HepG2 (cell line): Measurements from ENCODE around the gene CST3. TPM values are rescaled to one million over a fixed set of nuclear protein-coding genes. Genes with fewer than 3 reads are reported as not detected.

Source experiments
- CCDC6 ChIP-seq: sonication (generic); formaldehyde crosslinking; IDR thresholded peaks from 2 replicates; pipeline ENCODE4 v1.8.1; 2022; ENCODE audit warnings: mild to moderate bottlenecking, missing genetic modification reagents, moderate library complexity
- EHMT2 ChIP-seq: fragments of 200-600 bp; sonication (generic); IDR thresholded peaks from 2 replicates; pipeline ENCODE4 v1.7.0; 2017; ENCODE audit warnings: antibody characterized with exemption, low read depth, low read length, borderline replicate concordance
- FOXK1 ChIP-seq: sonication (generic); formaldehyde crosslinking; IDR thresholded peaks from 2 replicates; pipeline ENCODE4 v1.4.0; 2020; ENCODE audit warnings: low read depth, missing genetic modification reagents, borderline replicate concordance
- HNF4A ChIP-seq: sonication (generic); formaldehyde crosslinking; IDR thresholded peaks from 2 replicates; pipeline ENCODE4 v1.4.0; 2020; ENCODE audit warnings: missing genetic modification reagents
- HOXA5 ChIP-seq: sonication (generic); formaldehyde crosslinking; IDR thresholded peaks from 2 replicates; pipeline ENCODE4 v1.4.0; 2020; ENCODE audit warnings: missing genetic modification reagents
- ISL2 ChIP-seq: sonication (generic); formaldehyde crosslinking; IDR thresholded peaks from 2 replicates; pipeline ENCODE4 v1.5.0; 2020; ENCODE audit warnings: missing genetic modification reagents
- ISX ChIP-seq: sonication (generic); formaldehyde crosslinking; conservative IDR thresholded peaks from 2 replicates; pipeline ENCODE4 v1.5.0; 2020; ENCODE audit warnings: missing genetic modification reagents
- KDM5B ChIP-seq: sonication (generic); formaldehyde crosslinking; IDR thresholded peaks from 2 replicates; pipeline ENCODE4 v1.4.0; 2020; ENCODE audit warnings: missing genetic modification reagents, mild to moderate bottlenecking, borderline replicate concordance
- POGZ ChIP-seq: sonication (generic); formaldehyde crosslinking; IDR thresholded peaks from 2 replicates; pipeline ENCODE4 v1.4.0; 2020; ENCODE audit warnings: mild to moderate bottlenecking, missing genetic modification reagents
- RFXAP ChIP-seq: sonication (generic); formaldehyde crosslinking; IDR thresholded peaks from 2 replicates; pipeline ENCODE4 v1.4.0; 2020; ENCODE audit warnings: missing genetic modification reagents, borderline replicate concordance
- ZBTB4 ChIP-seq: sonication (generic); formaldehyde crosslinking; IDR thresholded peaks from 2 replicates; pipeline ENCODE4 v1.4.0; 2020; ENCODE audit warnings: missing genetic modification reagents, mild to moderate bottlenecking, borderline replicate concordance
- ZNF350 ChIP-seq: sonication (generic); formaldehyde crosslinking; IDR thresholded peaks from 2 replicates; pipeline ENCODE4 v1.4.0; 2020; ENCODE audit warnings: mild to moderate bottlenecking, low read depth, missing genetic modification reagents, borderline replicate concordance
- ZNF598 ChIP-seq: sonication (generic); formaldehyde crosslinking; IDR thresholded peaks from 2 replicates; pipeline ENCODE4 v1.5.1; 2020; ENCODE audit warnings: mild to moderate bottlenecking, missing genetic modification reagents, borderline replicate concordance
- ZNF766 ChIP-seq: sonication (generic); formaldehyde crosslinking; IDR thresholded peaks from 2 replicates; pipeline ENCODE4 v1.5.0; 2020; ENCODE audit warnings: missing genetic modification reagents, borderline replicate concordance
- ZSCAN30 ChIP-seq: sonication (generic); formaldehyde crosslinking; IDR thresholded peaks from 2 replicates; pipeline ENCODE4 v1.5.0; 2020; ENCODE audit warnings: mild to moderate bottlenecking, missing genetic modification reagents
- polyA plus RNA-seq, 8 experiments: library from polyadenylated mRNA; depleted of rRNA in 3 of 8; stranded (reverse) in 7 of 8; unstranded in 1 of 8; fragments of >200 nt; fragmentation: Illumina TruSeq in 4 of 8; extraction: Trizol in 4 of 8; gene quantifications; 2 replicates each; pipeline versions ENCODE4 v1.2.1 to v1.2.3, GENCODE V29; 2011 to 2016; ENCODE audit warnings: low read depth in 4 of 8, missing spikeins in 1 of 8, mixed read lengths in 1 of 8; ENCODE audit not compliant: insufficient read depth in 1 of 8
- total RNA-seq, 5 experiments: library from RNA; depleted of rRNA; stranded (reverse); fragments of >200 nt; fragmentation: Illumina TruSeq; extraction: Trizol; gene quantifications; 2 replicates each; pipeline ENCODE4 v1.2.3, GENCODE V29; 2016; ENCODE audit warnings: low read depth in 1 of 5
- TF ChIP-seq, protein P1 (sequence below): sonication (generic); formaldehyde crosslinking; IDR thresholded peaks from 2 replicates; pipeline ENCODE4 v1.4.0; 2020; ENCODE audit warnings: mild to moderate bottlenecking, missing genetic modification reagents, borderline replicate concordance
- TF ChIP-seq, protein P2 (sequence below): IDR thresholded peaks from 2 replicates; pipeline ENCODE4 v1.6.1; 2016; ENCODE audit warnings: low read depth, borderline replicate concordance
- TF ChIP-seq, protein P3 (sequence below): fragments of 450-650 bp; IDR thresholded peaks from 2 replicates; pipeline ENCODE4 v1.6.1; 2016

Gene CST3
- total and polyA plus RNA-seq, 2 of the 13 experiments (the other 11 are each of a cell fraction or from before 2014, with no cell fraction given), result 690 to 1,005 TPM

DNA sequence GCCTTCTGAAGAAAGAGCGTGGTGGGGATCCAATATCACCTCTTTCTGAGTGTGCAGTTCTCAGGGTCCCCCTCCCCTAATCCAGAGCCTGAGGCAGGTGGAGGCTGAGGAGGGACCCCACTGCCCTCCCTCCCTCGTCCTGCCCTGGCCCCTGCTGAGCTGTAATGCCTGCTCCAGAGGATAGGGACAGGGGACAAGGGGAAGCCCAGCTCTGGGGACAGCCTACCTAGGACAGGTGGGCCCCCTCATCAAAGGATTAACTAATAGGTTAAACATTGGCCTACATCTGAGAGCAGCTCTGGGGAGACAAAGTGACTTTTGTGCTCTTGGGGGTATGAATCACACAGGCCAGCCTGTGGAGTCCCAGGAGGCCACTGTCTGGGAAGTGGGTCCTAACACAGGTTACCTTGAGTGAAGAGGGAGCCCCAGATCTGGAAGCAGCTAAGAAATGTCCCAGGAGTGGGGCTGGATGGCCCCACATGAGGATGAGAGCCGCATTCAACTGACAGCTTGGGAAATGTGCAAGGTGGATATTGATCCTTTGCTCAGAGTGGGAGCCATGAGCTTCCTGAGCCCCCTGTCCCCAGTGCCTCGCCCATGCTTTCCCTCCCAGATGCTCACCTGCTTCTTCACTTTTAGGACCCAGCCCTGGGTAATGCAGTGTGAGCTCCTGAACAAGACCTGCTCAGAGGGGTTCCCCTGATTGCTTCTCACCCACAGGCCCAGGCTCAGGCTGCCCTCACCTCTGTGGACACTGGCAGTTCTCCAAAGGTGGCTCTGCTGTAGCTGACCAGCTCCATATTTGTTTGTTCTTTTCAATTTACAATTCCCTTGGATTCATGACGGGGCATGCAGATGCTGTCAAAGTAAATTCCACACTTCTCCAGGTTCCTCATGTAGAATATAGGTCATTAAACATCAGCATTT, 51.7 kb downstream of the CST3 start (continued):
- peak; percentile 67; the same call in 1 of the 2 replicates for TF ChIP-seq EHMT2
- TF ChIP-seq ISL2, result peak; percentile 90
- peak; percentile 3; the same call in 1 of the 2 replicates for TF ChIP-seq POGZ (CRISPR knock-in tag)
- TF ChIP-seq HNF4A (CRISPR knock-in tag), result peak; percentile 71
- 0 out of 2 replicates have a peak, but pooled peaks have one; percentile 49 for TF ChIP-seq RFXAP (CRISPR knock-in tag)
- TF ChIP-seq ZNF350, result peak; percentile 87; the same call in 1 of the 2 replicates
- peak; percentile 62; the same call in 1 of the 2 replicates for TF ChIP-seq CCDC6 (CRISPR knock-in tag)
- peak; percentile 35; the same call in 1 of the 2 replicates for TF ChIP-seq FOXK1 (CRISPR knock-in tag)
- TF ChIP-seq, protein P1, sequence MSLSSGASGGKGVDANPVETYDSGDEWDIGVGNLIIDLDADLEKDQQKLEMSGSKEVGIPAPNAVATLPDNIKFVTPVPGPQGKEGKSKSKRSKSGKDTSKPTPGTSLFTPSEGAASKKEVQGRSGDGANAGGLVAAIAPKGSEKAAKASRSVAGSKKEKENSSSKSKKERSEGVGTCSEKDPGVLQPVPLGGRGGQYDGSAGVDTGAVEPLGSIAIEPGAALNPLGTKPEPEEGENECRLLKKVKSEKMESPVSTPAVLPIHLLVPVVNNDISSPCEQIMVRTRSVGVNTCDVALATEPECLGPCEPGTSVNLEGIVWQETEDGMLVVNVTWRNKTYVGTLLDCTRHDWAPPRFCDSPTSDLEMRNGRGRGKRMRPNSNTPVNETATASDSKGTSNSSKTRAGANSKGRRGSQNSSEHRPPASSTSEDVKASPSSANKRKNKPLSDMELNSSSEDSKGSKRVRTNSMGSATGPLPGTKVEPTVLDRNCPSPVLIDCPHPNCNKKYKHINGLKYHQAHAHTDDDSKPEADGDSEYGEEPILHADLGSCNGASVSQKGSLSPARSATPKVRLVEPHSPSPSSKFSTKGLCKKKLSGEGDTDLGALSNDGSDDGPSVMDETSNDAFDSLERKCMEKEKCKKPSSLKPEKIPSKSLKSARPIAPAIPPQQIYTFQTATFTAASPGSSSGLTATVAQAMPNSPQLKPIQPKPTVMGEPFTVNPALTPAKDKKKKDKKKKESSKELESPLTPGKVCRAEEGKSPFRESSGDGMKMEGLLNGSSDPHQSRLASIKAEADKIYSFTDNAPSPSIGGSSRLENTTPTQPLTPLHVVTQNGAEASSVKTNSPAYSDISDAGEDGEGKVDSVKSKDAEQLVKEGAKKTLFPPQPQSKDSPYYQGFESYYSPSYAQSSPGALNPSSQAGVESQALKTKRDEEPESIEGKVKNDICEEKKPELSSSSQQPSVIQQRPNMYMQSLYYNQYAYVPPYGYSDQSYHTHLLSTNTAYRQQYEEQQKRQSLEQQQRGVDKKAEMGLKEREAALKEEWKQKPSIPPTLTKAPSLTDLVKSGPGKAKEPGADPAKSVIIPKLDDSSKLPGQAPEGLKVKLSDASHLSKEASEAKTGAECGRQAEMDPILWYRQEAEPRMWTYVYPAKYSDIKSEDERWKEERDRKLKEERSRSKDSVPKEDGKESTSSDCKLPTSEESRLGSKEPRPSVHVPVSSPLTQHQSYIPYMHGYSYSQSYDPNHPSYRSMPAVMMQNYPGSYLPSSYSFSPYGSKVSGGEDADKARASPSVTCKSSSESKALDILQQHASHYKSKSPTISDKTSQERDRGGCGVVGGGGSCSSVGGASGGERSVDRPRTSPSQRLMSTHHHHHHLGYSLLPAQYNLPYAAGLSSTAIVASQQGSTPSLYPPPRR (CRISPR knock-in tag), result peak; percentile 53; the same call in 1 of the 2 replicates
- TF ChIP-seq, protein P2, sequence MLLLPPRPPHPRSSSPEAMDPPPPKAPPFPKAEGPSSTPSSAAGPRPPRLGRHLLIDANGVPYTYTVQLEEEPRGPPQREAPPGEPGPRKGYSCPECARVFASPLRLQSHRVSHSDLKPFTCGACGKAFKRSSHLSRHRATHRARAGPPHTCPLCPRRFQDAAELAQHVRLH (CRISPR knock-in tag), result peak; percentile 78
- peak; percentile 58; the same call in 1 of the 2 replicates for TF ChIP-seq HOXA5 (CRISPR knock-in tag)
- TF ChIP-seq, protein P3, sequence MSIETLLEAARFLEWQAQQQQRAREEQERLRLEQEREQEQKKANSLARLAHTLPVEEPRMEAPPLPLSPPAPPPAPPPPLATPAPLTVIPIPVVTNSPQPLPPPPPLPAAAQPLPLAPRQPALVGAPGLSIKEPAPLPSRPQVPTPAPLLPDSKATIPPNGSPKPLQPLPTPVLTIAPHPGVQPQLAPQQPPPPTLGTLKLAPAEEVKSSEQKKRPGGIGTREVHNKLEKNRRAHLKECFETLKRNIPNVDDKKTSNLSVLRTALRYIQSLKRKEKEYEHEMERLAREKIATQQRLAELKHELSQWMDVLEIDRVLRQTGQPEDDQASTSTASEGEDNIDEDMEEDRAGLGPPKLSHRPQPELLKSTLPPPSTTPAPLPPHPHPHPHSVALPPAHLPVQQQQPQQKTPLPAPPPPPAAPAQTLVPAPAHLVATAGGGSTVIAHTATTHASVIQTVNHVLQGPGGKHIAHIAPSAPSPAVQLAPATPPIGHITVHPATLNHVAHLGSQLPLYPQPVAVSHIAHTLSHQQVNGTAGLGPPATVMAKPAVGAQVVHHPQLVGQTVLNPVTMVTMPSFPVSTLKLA, result no peak
- TF ChIP-seq ZBTB4, result no peak; the same call in 1 of the 2 replicates
- TF ChIP-seq ZNF598 (CRISPR knock-in tag), result 0 out of 2 replicates have a peak, but pooled peaks have one; percentile 13
- no peak for TF ChIP-seq ISX
- TF ChIP-seq ZSCAN30 (CRISPR knock-in tag), result no peak
- TF ChIP-seq KDM5B (CRISPR knock-in tag), result peak; percentile 69; the same call in 1 of the 2 replicates
- TF ChIP-seq ZNF766 (CRISPR knock-in tag), result no peak
